Mesothelial cell of epicardium (in vitro differentiated cells): Measurements from ENCODE around the gene FGGY. TPM values are rescaled to one million over a fixed set of nuclear protein-coding genes. Genes with fewer than 3 reads are reported as not detected.
A peak's percentile ranks its signal among the peaks of the same experiment; 100 is the strongest.

Experiments
- DNase-seq, 2 experiments: peaks; one replicate each; pipeline ENCODE4 v3.0.0; 2021; ENCODE audit warnings: low spot score in 2 of 2; ENCODE audit not compliant: unreplicated experiment in 2 of 2
- H3K27ac Mint-ChIP-seq: 2 replicates; pipeline ENCODE4 v1.8.0; 2021; ENCODE audit warnings: mixed read lengths
- H3K27me3 Mint-ChIP-seq: 2 replicates; pipeline ENCODE4 v1.8.0; 2021; ENCODE audit warnings: low read depth, mixed read lengths
- H3K36me3 Mint-ChIP-seq: 2 replicates; pipeline ENCODE4 v1.8.0; 2021; ENCODE audit warnings: mixed read lengths
- H3K4me1 Mint-ChIP-seq: 2 replicates; pipeline ENCODE4 v1.8.0; 2021; ENCODE audit warnings: mixed read lengths
- H3K4me3 Mint-ChIP-seq: 2 replicates; pipeline ENCODE4 v1.8.0; 2021; ENCODE audit warnings: mild to moderate bottlenecking, moderate library complexity, mixed read lengths
- H3K9me3 Mint-ChIP-seq: 2 replicates; pipeline ENCODE4 v1.8.0; 2021; ENCODE audit warnings: mixed read lengths
- CTCF ChIP-seq: fragments of 200-600 bp; sonication (generic); IDR thresholded peaks from one replicate; pipeline ENCODE4 v1.5.0; 2021; ENCODE audit warnings: antibody characterized with exemption; ENCODE audit not compliant: unreplicated experiment
- total RNA-seq: library from RNA; stranded (reverse); gene quantifications from 3 replicates; pipeline ENCODE4 v1.2.1, GENCODE V29; 2021

The FGGY gene
- total RNA-seq, 1 donor from 2014 or later: 21.8 TPM

- H3K9me3 Mint-ChIP-seq: peaks cover 7% of the 10 kb centered on the region
- DNase-seq: no peak
- no peak for TF ChIP-seq CTCF
- H3K4me1 Mint-ChIP-seq: peaks cover 33% of the 10 kb centered on the region
- H3K4me3 Mint-ChIP-seq: no peak overlapping the region
- H3K27me3 Mint-ChIP-seq: no peaks in the 10 kb centered on the region
- H3K27ac Mint-ChIP-seq: no peak overlapping the region
- H3K36me3 Mint-ChIP-seq: peaks cover 5% of the 10 kb centered on the region
Observed at GRCh38 chr1:59360170-59360569, 63.3 kb downstream of the FGGY start.

GRCh38 chr1:59360729-59361128 lies 63.8 kb downstream of the FGGY start:
- no peaks in the 10 kb centered on the region for H3K27me3 Mint-ChIP-seq
- peaks cover 30% of the 10 kb centered on the region for H3K4me1 Mint-ChIP-seq
- DNase-seq: no peak
- no peak overlapping the region for H3K4me3 Mint-ChIP-seq
- H3K36me3 Mint-ChIP-seq: peaks cover 5% of the 10 kb centered on the region
- peaks cover 7% of the 10 kb centered on the region for H3K9me3 Mint-ChIP-seq
- H3K27ac Mint-ChIP-seq: no peak overlapping the region
- TF ChIP-seq CTCF: no peak

DNA sequence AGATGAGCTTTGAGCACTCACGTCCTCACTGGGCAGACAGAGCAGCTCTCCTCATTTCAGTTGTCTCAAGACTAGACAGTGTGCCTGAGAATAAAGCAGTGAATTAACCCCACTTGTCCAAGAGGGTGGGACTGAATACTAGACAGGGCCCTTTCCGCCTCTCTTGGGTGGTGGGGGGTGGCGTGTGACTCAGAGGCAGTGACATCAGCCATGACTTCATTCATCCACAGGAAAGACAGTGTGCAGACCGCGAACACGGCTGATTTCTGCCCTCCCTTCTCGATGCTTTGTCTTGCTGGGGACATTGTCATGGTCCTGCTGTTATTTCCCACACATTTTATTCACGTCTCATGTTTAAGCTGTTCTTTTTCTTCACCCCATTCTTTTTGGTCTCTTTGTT lies 64.9 kb downstream of the FGGY start:
- Mint-ChIP-seq H3K9me3 (peaks cover 7% of the 10 kb centered on the region), H3K27ac (no peak overlapping the region), H3K4me1 (peaks cover 38% of the 10 kb centered on the region), H3K4me3 (no peak overlapping the region), H3K27me3 (no peaks in the 10 kb centered on the region), H3K36me3 (peaks cover 5% of the 10 kb centered on the region)
- DNase-seq: no peak
- TF ChIP-seq CTCF: no peak

DNA sequence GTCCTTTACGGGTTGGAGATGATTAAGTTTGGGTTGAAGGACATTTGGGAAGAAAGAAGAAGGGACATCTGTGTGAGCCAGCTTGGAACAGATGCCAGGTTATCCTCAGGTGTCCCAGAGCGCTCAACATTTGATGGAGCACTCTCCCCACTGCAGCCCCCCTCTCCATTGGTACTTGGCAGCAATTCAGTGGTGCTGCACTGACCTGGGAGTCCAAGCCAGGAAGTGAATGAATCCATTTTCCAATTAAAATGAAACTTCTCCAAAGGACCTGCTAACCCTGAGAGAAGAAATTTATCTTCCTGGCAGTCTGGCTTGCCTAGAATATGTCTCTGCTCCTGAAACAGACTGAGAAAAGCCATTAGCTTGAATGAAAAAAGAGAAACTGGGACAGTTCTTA lies 67.1 kb downstream of the FGGY start:
- TF ChIP-seq CTCF: no peak
- Mint-ChIP-seq H3K27me3 (no peaks in the 10 kb centered on the region), H3K36me3 (peaks cover 13% of the 10 kb centered on the region), H3K9me3 (peaks cover 11% of the 10 kb centered on the region), H3K27ac (no peak overlapping the region), H3K4me3 (no peak overlapping the region), H3K4me1 (peaks cover 47% of the 10 kb centered on the region)
- no peak for DNase-seq

DNA sequence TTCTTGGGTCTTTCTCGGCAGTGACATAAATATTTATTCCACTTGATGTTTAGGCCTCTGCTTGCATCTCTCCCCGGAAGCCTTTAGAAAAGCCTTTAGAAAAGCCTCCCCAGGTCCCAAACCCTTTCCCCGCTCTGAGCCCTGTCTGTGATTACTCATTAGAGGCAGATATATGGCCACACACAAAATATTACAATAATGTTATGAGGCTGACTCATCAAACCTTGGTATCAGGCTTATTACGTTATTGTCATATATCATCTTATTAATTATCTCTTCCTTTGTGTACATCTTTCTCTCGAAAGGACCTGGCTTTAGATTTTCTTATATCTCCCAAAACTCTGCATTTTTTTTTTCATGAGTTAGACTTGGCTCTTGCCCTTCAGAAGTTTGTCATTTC lies 69.5 kb downstream of the FGGY start:
- Mint-ChIP-seq H3K4me3 (no peak overlapping the region), H3K36me3 (peaks cover 17% of the 10 kb centered on the region), H3K27ac (peak overlapping the region; percentile 82), H3K27me3 (no peaks in the 10 kb centered on the region), H3K9me3 (peaks cover 14% of the 10 kb centered on the region), H3K4me1 (peaks cover 34% of the 10 kb centered on the region)
- TF ChIP-seq CTCF: no peak
- DNase-seq: no peak

DNA sequence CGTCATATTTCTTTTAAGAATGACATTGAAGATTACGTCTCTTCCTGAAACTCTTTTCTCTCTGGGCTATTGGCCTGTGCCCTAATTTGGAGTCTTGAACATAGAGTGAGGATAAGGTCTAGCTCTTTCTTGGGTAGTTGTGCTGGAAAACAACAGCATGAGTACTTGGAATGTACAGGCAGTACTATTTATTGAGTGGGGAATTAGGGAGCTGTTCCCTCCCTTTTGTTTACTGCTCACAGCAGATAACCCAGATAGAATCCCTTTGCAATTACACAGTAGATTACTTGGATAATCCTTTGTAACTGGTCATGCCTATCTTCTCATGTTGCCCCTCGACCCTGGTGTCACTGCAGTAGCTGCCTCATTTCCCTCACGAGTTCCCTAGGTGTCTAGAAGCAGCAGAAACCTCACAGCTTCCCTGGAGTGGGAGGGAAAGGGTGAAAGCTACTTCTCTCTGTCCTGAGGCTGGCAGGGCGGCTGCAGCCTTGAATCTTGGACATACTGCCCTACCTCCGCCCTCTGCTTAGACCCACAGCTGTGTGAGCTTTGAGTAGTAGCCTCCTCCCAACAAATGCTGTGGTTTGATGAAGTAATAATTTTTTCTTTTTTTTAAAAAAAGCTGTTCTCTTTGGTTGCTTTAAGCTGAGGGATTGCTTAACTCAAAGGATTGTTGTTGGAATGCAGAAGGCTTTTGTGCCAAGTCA lies 70.6 kb downstream of the FGGY start:
- no peaks in the 10 kb centered on the region for H3K27me3 Mint-ChIP-seq
- DNase-seq: no peak
- no peak overlapping the region for H3K4me3 Mint-ChIP-seq
- peaks cover 14% of the 10 kb centered on the region for H3K9me3 Mint-ChIP-seq
- TF ChIP-seq CTCF: no peak
- peaks cover 17% of the 10 kb centered on the region for H3K36me3 Mint-ChIP-seq
- peaks cover 34% of the 10 kb centered on the region for H3K4me1 Mint-ChIP-seq
- peak overlapping the region; percentile 82 for H3K27ac Mint-ChIP-seq
